Gastroesophageal sphincter (tissue), 4 donors: ENCODE measurements around the gene TUBB4A. TPM values are rescaled to one million over a fixed set of nuclear protein-coding genes. Genes with fewer than 3 reads are reported as not detected.

Experiments
- ATAC-seq: fragments of 150-250 bp; one replicate; pipeline ENCODE4 v1.9.1; 2016; ENCODE audit warnings: mild to moderate bottlenecking, moderate library complexity
- H3K27ac ChIP-seq, 4 donors: fragments of 200-600 bp; sonication (generic) in 3 of 4; 1 replicate in 3 of 4; 2 replicates in 1 of 4; pipeline ENCODE4 v1.5.1; 2016 to 2019
- H3K27me3 ChIP-seq: fragments of 200-600 bp; sonication (generic); one replicate; pipeline ENCODE4 v1.5.1; 2019
- H3K36me3 ChIP-seq, 2 donors: fragments of 200-600 bp; sonication (generic); one replicate each; pipeline ENCODE4 v1.5.1; 2019; ENCODE audit warnings: control low read depth in 1 of 2
- H3K4me1 ChIP-seq, 3 donors: fragments of 200-600 bp; sonication (generic); 1 replicate in 2 of 3; 2 replicates in 1 of 3; pipeline ENCODE4 v1.5.1; 2016 to 2019; ENCODE audit warnings: control low read depth in 2 of 3
- H3K4me3 ChIP-seq, 2 donors: fragments of 200-600 bp; sonication (generic); one replicate each; pipeline ENCODE4 v1.5.1; 2019; ENCODE audit warnings: mild to moderate bottlenecking in 1 of 2, moderate library complexity in 1 of 2
- H3K9me3 ChIP-seq, 3 donors: fragments of 200-600 bp; sonication (generic); one replicate each; pipeline ENCODE4 v1.5.1; 2017 to 2019; ENCODE audit warnings: control low read depth in 2 of 3
- CTCF ChIP-seq, 4 experiments: fragments of 200-600 bp in 2 of 4; fragments of 450-650 bp in 2 of 4; sonication (generic) in 1 of 4; IDR thresholded peaks; one replicate each; pipeline ENCODE4 v1.5.1; 2017 to 2019; ENCODE audit warnings: antibody characterized with exemption in 4 of 4, mild to moderate bottlenecking in 2 of 4, moderate library complexity in 2 of 4
- EP300 ChIP-seq: sonication (generic); formaldehyde crosslinking; IDR thresholded peaks from one replicate; pipeline ENCODE4 v1.6.1; 2017; ENCODE audit warnings: antibody characterized with exemption, mild to moderate bottlenecking
- POLR2A ChIP-seq, 2 donors: fragments of 450-650 bp; IDR thresholded peaks; one replicate each; pipeline ENCODE4 v1.6.1; 2017; ENCODE audit warnings: antibody characterized with exemption in 2 of 2, mild to moderate bottlenecking in 2 of 2, moderate library complexity in 1 of 2
- POLR2AphosphoS5 ChIP-seq: sonication (generic); formaldehyde crosslinking; IDR thresholded peaks from one replicate; pipeline ENCODE4 v1.6.1; 2017; ENCODE audit warnings: antibody characterized with exemption
- WGBS, 2 donors: methylation state at CpG; one replicate each; pipeline ENCODE4 v1.1.5; 2018; ENCODE audit warnings: low coverage in 1 of 2; 5-methylcytosine and 5-hydroxymethylcytosine counted together
- total RNA-seq, 4 donors: library from RNA; depleted of rRNA; stranded (reverse); fragments of >200 nt; gene quantifications; one replicate each; pipeline ENCODE4 v1.1.0, GENCODE V29; 2016

TUBB4A gene
- total RNA-seq, 4 donors from 2014 or later, result 1.2 to 3.2 (median 2.2) TPM

GRCh38 chr19:6495947-6496346 lies 6.2 kb downstream of the TUBB4A start:
- H3K27ac ChIP-seq, result no peak overlapping the region
- H3K4me3 ChIP-seq, result no peak overlapping the region
- WGBS, 2 donors, result 88% methylated on average over 3 of the region's 19 CpGs; no CpG with 5 or more reads in 1 of the 2 donors
- no peak for ATAC-seq
- no peaks in the 10 kb centered on the region for H3K4me1 ChIP-seq
- peaks cover 0 to 18% (median 0%) of the 10 kb centered on the region in 3 donors for H3K9me3 ChIP-seq
- H3K36me3 ChIP-seq, result no peaks in the 10 kb centered on the region
- TF ChIP-seq POLR2AphosphoS5 (no peak), POLR2A (IDR thresholded peaks at IDR 0.05) (no peak), CTCF (IDR thresholded peaks at IDR 0.05) (no peak), EP300 (no peak)
- H3K27me3 ChIP-seq, result peaks cover 29% of the 10 kb centered on the region

GRCh38 chr19:6494438-6495036 lies 7.6 kb downstream of the TUBB4A start:
- Histone ChIP-seq H3K9me3 (peaks cover 0 to 20% (median 0%) of the 10 kb centered on the region in 3 donors), H3K4me3 (no peak overlapping the region), H3K27me3 (peaks cover 15% of the 10 kb centered on the region), H3K36me3 (no peaks in the 10 kb centered on the region), H3K27ac (no peak overlapping the region), H3K4me1 (no peaks in the 10 kb centered on the region)
- TF ChIP-seq EP300, result no peak
- no peak for TF ChIP-seq POLR2A (IDR thresholded peaks at IDR 0.05)
- TF ChIP-seq CTCF (IDR thresholded peaks at IDR 0.05), result no peak
- TF ChIP-seq POLR2AphosphoS5, result no peak
- 62 to 85% methylated on average over 6 to 8 of the region's 8 CpGs for WGBS, 2 donors
- ATAC-seq, result no peak

GRCh38 chr19:6491802-6492592 lies 10.1 kb downstream of the TUBB4A start:
- Histone ChIP-seq H3K27me3 (peaks cover 23% of the 10 kb centered on the region), H3K9me3 (peaks cover 0 to 20% (median 0%) of the 10 kb centered on the region in 3 donors), H3K27ac (no peak overlapping the region), H3K4me1 (no peaks in the 10 kb centered on the region), H3K36me3 (no peaks in the 10 kb centered on the region), H3K4me3 (no peak overlapping the region)
- TF ChIP-seq CTCF (IDR thresholded peaks at IDR 0.05), result no peak
- TF ChIP-seq POLR2AphosphoS5, result no peak
- no peak for TF ChIP-seq EP300
- no peak for TF ChIP-seq POLR2A (IDR thresholded peaks at IDR 0.05)
- WGBS, 2 donors, result 75% methylated on average over 1 of the region's 4 CpGs; no CpG with 5 or more reads in 1 of the 2 donors
- no peak for ATAC-seq

- Histone ChIP-seq H3K4me1 (no peaks in the 10 kb centered on the region), H3K36me3 (no peaks in the 10 kb centered on the region), H3K4me3 (no peak overlapping the region), H3K27ac (no peak overlapping the region), H3K27me3 (peaks cover 35% of the 10 kb centered on the region), H3K9me3 (peaks cover 0 to 20% (median 0%) of the 10 kb centered on the region in 3 donors)
- 59 to 75% methylated on average over 2 of the region's 2 CpGs for WGBS, 2 donors
- ATAC-seq, result no peak
- TF ChIP-seq CTCF (IDR thresholded peaks at IDR 0.05), result no peak
- TF ChIP-seq EP300, result no peak
- no peak for TF ChIP-seq POLR2A (IDR thresholded peaks at IDR 0.05)
- no peak for TF ChIP-seq POLR2AphosphoS5
These were observed 12.0 kb downstream of the TUBB4A start for GRCh38 chr19:6490134-6490533.
